HG03565 (cell line): ENCODE measurements around the gene GHRL.
"Not testable (repeated sequence)": the region's sequence is repeated elsewhere in the genome, so short reads cannot be mapped to it uniquely, and the experiment has no call there.

ENCODE experiments used
- ATAC-seq: cut with Tn5 transposase; IDR thresholded peaks from one replicate; pipeline ENCODE4 v1.9.1; 2021; ENCODE audit warnings: mild to moderate bottlenecking, moderate library complexity; ENCODE audit not compliant: unreplicated experiment

The GHRL gene

DNA sequence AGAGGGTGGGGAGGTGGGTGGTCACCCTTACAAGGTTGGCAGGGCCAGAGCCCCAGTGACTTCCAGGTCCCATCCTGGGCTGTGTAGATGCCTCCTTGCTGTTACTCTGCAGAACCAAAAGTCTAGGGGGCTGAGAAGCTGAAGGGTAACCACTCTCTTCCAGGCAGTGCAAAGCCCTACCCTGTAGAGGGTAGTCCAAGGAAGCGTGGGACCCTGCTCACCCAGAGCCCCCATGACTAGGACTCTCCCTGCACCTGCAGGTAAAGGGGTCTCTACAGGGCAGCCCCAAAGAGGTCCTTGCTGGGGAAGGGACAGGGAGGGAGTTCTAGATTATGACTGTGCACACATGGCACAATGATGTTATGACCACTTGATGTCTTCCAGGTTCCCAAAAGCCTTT, 14.2 kb downstream of the GHRL start:
- no peak for ATAC-seq

DNA sequence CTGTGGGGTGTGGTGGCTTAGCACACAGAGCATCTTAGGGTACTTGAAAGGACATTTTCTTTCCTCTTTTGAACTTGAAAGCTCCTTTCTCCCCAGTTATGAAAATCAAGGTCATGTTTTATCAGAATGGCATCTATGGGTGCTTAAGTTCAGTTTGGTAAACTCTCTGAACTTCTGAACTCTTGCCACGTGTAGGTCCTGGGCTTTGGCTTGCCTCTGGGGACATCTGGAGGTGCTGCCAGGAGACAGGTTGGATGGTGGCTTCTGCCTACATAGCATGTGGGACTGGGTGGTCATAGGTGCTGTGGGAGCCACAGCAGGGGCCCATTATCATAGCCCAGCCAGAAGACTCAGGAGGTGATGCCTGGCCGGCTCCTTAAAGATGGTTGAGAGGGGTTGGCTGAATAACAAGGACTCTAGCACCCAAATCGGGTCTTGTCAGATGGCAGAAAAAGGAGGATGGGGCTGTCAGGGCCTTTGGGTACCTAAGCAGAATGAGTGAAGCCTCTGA, 15.6 kb downstream of the GHRL start:
- no peak for ATAC-seq

DNA sequence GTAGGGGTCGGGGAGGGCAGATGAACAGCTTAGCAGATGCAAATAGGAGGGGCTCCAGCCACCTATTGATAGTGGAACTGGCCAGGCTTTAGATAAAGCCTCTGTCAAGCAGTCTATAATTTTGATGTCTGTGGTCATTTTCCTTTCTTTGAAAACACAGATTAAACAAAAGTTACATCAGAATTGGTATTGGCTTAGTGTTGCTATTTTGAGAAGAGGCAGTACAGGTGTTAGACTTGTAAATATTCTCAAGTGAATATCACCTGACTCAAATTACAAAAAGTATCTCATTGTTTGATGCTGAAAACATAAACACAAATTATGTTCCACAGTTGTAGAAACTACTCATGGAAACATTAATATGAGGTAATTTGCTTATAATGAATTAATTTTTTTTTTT, 18.1 kb downstream of the GHRL start:
- no peak for ATAC-seq

DNA sequence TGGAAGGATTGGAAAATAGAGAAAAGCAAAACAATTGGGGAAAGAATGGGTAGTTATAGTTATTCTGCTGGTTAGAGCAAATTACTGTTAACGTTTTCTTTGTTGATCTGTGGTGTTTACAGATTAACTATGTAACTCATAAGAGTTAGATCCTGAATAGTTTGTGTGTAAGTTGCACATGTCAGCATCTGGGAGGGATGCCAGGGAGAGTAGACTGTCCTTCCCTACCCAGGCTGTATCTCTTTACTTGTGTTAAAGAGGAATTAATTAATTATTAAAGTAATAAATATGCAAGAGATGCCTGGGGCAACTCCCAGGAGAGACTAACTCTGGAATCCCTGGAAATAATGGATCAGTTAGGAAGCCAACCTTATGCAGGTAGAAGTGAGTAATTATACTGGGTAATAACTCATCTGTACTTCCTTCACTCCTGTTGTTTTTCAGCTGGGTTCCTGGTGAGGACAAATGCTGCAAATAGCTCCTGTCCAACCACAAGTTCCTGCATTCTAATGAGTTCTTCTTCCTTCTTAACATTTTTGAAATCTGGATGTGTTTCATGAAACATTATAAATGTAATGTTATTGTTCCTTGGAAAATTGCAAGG, 18.9 kb downstream of the GHRL start:
- no peak for ATAC-seq

DNA sequence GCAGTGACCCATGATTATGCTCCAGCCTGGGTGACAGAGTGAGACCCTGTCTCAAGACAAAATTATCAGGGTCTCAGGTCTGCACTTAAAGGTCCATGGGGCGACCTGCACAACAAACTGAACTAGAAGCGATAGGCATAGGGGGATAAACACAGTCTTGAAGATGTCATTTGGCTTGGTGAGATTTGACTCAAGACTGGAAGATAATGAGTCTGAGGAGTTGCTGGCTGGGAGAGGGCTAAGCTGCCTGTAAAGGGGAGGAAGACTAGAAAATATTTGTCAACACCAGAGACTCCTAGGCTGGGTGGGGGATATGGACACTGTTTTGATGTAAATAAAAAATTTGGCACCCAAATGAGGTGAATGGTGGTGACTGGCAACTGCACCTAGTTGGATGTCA, 19.8 kb downstream of the GHRL start:
- no peak for ATAC-seq

DNA sequence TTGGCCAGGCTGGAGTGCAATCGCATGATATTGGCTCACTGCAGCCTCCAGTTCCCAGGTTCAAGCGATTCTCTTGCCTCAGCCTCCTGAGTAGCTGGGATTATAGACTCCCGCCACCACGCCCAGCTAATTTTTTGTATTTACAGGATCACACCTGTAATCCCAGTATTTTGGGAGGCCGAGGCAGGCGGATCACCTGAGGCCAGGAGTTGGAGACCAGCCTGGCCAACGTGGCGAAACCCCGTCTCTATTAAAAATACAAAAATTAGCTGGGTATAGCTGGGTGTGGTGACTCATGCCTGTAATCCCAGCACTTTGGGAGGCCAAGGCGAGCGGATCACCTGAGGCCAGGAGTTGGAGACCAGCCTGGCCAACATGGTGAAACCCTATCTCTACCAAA, 20.3 kb downstream of the GHRL start:
- not testable (repeated sequence) for ATAC-seq

DNA sequence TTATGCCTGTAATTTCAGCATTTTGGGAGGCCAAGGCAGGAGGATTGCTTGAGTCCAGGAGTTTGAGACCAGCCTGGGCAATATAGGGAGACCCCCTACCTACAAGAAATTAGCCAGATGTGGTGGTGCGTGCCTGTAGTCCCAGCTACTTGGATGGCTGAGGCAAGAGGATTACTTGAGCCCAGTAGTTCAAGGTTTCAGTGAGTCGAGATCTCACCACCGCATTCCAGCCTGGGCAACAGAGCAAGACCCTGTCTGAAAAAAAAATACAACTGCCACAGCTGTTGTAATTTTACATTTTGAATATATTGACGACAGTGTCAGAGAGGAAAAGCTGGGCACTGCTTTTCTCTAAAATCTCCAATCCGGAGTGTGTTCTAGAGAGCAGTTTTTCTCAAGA, 23.3 kb downstream of the GHRL start:
- no peak for ATAC-seq

DNA sequence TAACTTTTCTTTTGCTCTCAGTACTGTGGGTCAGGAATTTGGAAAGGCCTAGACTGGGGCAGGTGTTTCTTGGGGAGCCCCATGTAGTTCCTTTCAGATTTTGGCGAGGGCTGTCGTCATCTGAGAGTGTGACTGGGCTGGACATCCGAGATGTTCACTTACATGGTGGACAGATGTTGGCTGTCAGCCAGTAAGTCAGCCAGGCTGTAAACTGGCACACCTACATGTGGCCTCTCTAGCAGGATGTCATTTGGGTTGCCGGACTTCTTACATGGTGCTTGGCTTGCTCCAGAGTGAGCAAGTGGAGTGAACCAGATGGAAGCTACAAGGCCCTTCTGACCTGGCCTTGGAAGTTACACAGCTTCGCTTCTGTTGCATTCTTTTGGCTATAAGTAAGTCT, 23.8 kb downstream of the GHRL start:
- ATAC-seq, result no peak

DNA sequence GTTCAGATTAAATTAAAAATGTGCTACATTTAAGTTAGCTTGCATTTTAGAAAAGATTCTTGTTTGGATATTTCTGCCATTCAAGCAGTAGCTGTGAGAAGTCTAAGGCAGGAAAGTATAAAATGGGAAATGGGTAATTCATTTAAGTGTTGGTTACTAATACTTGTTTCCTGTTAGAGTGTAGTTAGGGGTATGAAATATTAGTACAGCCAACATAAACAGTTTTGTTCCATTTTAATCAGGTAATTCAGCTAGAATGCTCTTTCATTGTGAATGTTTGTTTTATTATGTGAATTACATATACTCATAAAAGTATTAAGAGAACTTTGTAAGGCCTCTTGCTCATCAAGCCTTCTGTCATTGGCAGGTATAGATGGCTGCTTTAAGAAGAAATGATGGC, 24.6 kb downstream of the GHRL start:
- ATAC-seq, result no peak

DNA sequence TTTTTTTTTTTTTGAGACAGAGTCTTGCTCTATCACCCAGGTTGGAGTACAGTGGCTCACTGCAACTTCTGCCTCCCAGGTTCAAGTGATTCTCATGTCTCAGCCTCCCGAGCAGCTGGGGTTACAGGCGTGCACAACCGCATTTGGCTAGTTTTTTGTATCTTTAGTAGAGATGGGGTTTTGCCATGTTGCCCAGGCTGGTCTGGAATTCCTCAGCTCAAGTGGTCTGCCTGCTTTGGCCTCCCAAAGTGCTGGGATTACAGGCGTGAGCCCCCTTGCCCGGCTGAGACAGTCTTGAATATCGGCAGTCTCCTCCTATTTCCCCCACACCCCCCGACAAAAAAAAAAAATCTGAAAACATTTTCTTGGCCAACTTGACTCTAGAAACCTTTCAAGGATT, 25.8 kb downstream of the GHRL start:
- ATAC-seq, result not testable (repeated sequence)

DNA sequence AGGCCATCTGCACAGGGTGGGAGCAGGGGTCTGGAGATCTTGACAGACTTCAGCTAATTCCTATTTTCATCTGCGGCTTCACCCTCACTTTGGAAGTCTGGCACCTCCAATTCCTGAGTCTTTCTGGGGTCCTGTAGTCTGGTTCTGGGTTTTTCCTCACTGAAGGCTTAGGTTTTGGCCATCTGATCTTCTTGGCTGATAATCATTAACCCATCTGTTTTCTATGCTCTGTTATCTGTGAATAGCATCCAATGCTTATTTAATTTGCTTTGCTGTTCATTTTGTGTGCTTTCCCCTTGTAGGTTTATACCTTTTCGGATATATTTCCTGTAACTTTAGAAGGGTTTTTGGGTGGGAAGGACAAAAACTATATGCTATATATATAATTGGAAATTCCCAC, 26.9 kb downstream of the GHRL start:
- no peak for ATAC-seq

DNA sequence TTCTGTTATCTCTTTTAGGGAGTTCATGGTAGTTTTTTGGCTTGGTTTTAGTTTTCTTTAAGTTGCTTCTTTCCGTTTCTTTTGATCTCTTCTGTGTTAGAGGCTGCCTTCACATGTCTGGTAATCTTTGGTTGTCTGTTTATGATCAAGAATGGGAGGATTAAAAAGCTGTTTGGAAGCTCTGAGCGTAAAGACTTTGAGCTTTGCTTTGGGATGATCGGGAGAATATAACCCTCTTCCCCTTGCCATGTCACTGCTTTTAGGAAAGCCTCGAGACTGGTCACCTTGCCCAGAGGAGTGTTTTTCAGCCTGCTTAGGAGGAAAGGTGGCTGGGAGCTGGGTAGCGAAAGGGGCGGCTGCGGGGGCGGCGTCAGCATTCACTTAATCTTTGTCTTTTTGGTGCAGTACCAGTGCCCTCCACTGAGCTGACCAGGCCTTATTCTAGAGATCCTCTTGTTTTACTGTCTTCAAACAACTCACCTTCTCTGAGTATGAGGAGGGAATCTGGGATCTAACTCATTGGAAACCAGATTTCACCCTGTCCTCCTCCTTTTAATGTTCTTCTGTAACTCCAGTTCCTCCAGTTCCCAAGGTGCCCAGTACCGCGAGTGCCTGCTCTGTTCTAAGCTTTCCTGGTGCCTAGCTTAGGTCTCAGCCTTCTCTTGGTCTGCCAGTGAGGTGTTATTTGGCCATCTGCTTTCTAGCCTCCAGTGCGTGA, 28.9 kb downstream of the GHRL start:
- ATAC-seq, result no peak

DNA sequence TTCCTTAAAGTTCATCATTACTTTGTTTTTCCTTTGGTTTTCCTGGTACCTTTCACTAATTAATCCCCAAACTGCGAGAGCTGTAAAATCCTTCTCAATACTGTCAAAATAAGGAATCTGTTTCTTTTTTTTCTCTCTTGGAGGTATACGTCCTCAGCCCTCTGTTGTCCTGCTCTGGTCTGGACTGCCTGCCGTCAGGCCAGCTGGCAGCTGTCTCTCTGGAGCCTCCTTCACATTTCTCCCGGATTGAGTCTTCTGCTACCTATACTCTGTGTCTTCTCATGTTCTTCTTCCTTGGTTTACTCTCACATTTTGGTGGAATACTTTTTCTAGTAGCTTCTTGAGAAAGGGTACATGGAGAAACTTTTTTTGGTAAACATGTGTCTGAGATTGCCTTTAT, 30.7 kb downstream of the GHRL start:
- ATAC-seq, result no peak

DNA sequence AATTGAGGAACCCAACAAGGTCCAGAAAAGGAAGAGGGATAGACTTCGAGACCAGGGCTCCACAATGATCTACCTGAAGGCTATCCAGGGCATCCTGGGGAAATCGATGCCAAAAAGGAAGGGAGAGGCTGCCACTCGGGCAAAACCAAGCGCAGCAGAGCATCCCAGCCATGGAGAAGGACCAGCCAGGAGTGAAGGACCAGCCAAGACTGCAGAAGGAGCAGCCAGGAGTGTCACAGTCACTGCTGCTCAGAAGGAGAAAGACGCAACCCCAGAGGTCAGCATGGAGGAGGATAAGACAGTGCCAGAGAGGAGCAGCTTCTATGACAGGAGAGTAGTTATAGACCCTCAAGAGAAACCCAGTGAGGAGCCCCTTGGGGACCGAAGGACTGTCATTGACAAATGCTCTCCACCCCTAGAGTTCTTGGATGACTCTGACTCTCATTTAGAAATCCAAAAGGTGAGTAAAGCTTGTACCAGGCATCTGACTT, 32.5 kb downstream of the GHRL start:
- no peak for ATAC-seq

DNA sequence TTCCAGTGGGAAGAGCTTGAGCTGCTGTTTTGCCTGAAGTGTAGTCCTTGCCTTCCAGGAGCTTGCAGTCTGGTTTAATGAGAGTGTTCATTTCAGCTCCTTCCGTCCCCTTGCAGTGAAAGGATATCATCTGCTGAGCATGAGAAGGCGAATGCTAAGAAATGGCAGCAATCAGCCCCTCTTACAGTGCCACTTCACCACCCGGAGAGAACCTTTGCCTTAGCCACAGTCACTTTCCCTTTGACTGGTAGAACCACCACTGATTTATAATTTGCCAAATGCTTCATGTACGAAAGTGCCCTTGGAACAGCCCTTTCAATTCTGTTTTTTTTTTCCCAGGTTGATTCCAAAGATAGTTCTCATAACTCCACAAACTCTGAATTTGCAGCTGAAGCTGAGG, 32.9 kb downstream of the GHRL start:
- ATAC-seq, result no peak

DNA sequence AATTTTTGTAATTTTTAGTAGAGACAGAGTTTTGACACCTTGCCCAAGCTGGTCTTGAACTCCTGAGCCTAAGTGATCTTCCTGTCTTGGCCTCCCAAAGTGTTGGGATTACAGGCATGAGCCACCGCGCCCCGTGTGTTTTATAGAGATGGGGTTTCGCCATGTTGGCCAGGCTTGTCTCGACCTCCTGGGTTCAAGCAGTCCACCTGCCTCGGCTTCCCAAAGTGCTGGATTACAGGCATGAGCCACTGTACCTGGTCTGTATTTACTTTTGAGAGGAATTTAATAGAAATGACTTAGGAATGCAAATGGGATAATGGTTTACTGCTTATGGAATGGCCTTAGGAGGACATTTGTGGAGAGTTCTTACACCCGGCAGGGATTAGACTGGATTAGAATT, 33.7 kb downstream of the GHRL start:
- ATAC-seq, result no peak

DNA sequence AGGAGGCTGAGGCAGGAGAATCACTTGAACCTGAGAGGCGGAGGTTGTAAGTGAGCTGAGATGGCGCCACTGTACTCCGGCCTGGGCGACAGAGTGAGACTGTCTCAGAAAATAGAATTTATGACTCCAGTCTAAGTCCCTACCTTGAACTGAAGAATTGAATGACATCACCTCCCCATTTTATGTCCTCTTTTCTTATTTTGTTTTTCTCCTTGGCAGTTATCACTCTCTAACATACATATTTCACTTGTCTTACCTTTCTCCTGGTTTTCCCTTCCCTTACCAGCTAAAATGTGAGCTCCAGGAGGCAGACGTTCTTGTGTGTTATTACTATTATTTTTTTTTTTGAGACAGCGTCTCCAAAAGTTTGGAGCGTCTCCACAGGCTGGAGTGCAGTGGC, 36.9 kb downstream of the GHRL start:
- ATAC-seq, result no peak

DNA sequence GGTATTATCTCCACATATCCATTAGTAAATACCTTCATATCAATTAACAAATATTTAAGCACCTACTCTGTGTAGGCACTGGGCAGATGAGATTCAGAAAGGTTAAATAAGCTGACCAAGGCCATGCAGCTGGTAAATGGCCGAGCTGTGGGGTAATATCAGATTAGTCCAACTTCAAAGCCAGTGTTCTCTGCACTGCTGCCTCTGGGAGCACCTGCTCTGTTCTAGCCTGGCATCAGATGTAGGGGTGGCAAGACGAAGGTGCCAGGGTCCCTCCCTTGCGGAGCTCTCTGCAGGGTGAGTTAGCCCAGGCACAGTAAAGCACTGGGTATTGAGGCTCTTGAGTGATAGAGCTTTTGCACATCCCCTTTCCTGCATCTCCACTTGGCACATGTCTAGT, 39.0 kb downstream of the GHRL start:
- no peak for ATAC-seq

DNA sequence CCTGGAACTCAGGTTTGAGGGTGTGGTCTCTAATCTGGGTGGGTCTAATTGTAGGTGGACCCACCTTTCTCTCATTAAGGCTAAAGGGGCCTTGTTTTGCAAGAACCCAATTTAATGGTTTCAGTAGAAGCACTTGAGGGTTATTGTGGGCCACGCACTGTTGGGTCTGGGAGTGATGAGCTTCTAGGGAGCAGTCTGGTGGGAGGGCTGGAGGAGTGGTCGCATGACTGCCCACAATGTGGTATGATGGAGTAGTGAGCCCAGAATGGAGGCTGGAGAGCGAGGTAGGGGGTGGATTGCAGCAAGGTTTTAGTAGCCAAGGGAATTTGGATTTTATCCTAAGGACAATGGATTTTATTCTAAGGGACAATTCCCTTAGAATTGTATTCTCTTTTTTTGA, 41.7 kb downstream of the GHRL start:
- ATAC-seq, result no peak

DNA sequence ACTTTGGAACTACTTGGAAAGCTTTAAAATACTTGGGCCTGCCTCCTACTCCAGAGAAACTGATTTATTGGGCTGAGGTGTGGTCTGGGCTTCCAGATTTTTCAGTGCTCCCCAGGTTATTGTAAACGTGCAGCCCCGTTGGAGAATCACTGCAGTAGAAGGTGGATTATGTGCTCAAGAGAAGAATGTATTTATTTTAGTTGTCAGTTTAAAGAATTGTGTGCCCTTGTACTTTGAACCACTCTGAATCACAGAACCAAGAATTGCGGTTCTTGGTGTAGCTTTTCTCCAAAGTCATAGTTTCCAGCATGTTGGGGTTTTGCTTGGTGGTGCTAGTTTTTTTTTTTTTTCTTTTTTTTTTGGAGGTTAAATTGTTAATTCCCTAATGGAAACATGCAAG, 42.9 kb downstream of the GHRL start:
- ATAC-seq, result no peak

DNA sequence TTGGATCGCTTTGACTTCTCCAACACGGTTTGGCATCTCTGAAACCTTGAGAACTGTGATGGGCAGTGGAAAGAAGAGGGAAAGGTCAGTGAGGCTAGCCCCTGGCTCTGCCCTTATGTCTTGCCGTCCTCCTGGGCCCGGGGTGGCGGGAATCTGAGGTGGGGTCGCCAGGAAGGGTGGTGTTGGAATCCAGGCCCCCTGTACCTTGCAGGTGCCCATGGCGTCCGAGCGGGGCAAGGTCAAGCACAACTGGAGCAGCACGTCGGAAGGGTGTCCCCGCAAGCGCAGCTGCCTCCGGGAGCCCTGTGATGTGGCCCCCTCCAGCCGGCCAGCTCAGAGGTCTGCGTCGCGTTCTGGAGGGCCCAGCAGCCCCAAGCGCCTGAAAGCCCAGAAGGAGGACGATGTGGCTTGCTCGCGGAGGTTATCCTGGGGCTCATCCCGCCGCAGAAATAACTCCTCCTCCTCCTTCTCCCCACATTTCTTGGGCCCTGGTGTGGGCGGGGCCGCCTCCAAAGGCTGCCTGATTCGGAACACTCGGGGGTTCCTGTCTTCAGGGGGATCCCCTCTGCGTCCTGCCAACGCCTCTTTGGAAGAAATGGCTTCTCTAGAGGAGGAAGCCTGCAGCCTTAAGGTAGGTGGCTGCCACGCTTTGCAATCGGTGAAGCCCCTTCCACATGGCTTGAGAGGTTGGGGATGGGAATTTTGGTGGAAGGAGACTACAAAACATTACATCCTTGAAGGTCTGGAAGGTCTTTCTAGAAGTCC, 43.6 kb downstream of the GHRL start:
- no peak for ATAC-seq
